Activated CD8-positive, alpha-beta T cell treated with anti-CD3 and anti-CD28 coated beads, Interleukin-2, amount 10 ng/mL, durations not matched to agents 7 days and 5 days (primary cell): ENCODE results near the gene SEMA3F. TPM values are rescaled to one million over a fixed set of nuclear protein-coding genes. Genes with fewer than 3 reads are reported as not detected.

Source experiments
- ATAC-seq: fragments of 150-1000 bp; cut with Tn5 transposase; one replicate; pipeline ENCODE4 v1.10.0; 2021; ENCODE audit warnings: moderate library complexity
- CTCF ChIA-PET: fragments of 350-600 bp; sonication (Branson Sonifier 250); formaldehyde crosslinking; loops from one replicate; lab custom pipeline; 2021; ENCODE audit warnings: antibody characterized with exemption; lab: Charles Lee
- POLR2A ChIA-PET: fragments of 350-600 bp; sonication (Branson Sonifier 250); formaldehyde crosslinking; loops from one replicate; lab custom pipeline; 2021; ENCODE audit warnings: antibody characterized with exemption; lab: Charles Lee
- DNase-seq: peaks from one replicate; pipeline ENCODE4 v3.0.0-alpha.2; 2020
- H3K27ac Mint-ChIP-seq: one replicate; pipeline ENCODE4 v1.8.0; 2021; ENCODE audit warnings: mild to moderate bottlenecking, mixed read lengths
- H3K27me3 Mint-ChIP-seq: one replicate; pipeline ENCODE4 v1.8.0; 2021; ENCODE audit warnings: low read depth, mixed read lengths
- H3K36me3 Mint-ChIP-seq: one replicate; pipeline ENCODE4 v1.8.0; 2021; ENCODE audit warnings: low read depth, mixed read lengths
- H3K4me1 Mint-ChIP-seq: one replicate; pipeline ENCODE4 v1.8.0; 2021; ENCODE audit warnings: low read depth, mixed read lengths
- H3K4me3 Mint-ChIP-seq: one replicate; pipeline ENCODE4 v1.8.0; 2021; ENCODE audit warnings: mild to moderate bottlenecking, mixed read lengths
- H3K9me3 Mint-ChIP-seq: one replicate; pipeline ENCODE4 v1.8.0; 2022; ENCODE audit warnings: mixed read lengths; ENCODE audit not compliant: insufficient read depth
- total RNA-seq, 2 experiments: library from RNA; stranded (reverse); gene quantifications; one replicate each; pipeline ENCODE4 v1.2.3, GENCODE V29; 2021

The SEMA3F gene
- total RNA-seq, 2 experiments from 2014 or later = not detected

- Mint-ChIP-seq H3K27ac (no peak overlapping the region), H3K27me3 (no peaks in the 10 kb centered on the region), H3K4me1 (peaks cover 44% of the 10 kb centered on the region), H3K9me3 (no peaks in the 10 kb centered on the region), H3K36me3 (peaks cover 2% of the 10 kb centered on the region), H3K4me3 (no peak overlapping the region)
- DNase-seq = no peak
- CTCF ChIA-PET = interaction anchor here (1.0 to 7.6 kb wide), 5 partner anchors 13 to 94 kb away, joined by 3 to 180 read pairs (median 4); no protein-coding TSS in a partner anchor
- ATAC-seq = no peak
- POLR2A ChIA-PET = interaction anchor here (1.7 kb wide), 1 partner anchor 29 kb away, joined by 5 read pairs; no protein-coding TSS in a partner anchor
Observed at GRCh38 chr3:50230794-50231125, 75.6 kb downstream of the SEMA3F start.

GRCh38 chr3:50231581-50231980 is 76.5 kb downstream of the SEMA3F start:
- POLR2A ChIA-PET = interaction anchor here (1.7 kb wide), 1 partner anchor 28 kb away, joined by 5 read pairs; no protein-coding TSS in a partner anchor

GRCh38 chr3:50232303-50232702 is 77.2 kb downstream of the SEMA3F start:
- peaks cover 35% of the 10 kb centered on the region for H3K4me1 Mint-ChIP-seq
- no peak overlapping the region for H3K27ac Mint-ChIP-seq
- ATAC-seq = no peak
- ChIA-PET CTCF (interaction anchor here (6.7 kb wide), 1 partner anchor 13 kb away, joined by 122 read pairs; no protein-coding TSS in a partner anchor), POLR2A (no interaction called here)
- no peak overlapping the region for H3K4me3 Mint-ChIP-seq
- no peak for DNase-seq
- no peaks in the 10 kb centered on the region for H3K27me3 Mint-ChIP-seq
- H3K36me3 Mint-ChIP-seq = peaks cover 13% of the 10 kb centered on the region
- no peaks in the 10 kb centered on the region for H3K9me3 Mint-ChIP-seq

More at GRCh38 chr3:50231581-50231980, 76.5 kb downstream of the SEMA3F start:
- no peak overlapping the region for H3K4me3 Mint-ChIP-seq
- no peaks in the 10 kb centered on the region for H3K27me3 Mint-ChIP-seq
- H3K27ac Mint-ChIP-seq = no peak overlapping the region
- H3K36me3 Mint-ChIP-seq = peaks cover 5% of the 10 kb centered on the region
- CTCF ChIA-PET = interaction anchor here (1.2 to 7.6 kb wide), 2 partner anchors 16 to 28 kb away, joined by 4 to 180 read pairs; no protein-coding TSS in a partner anchor
- H3K4me1 Mint-ChIP-seq = peaks cover 39% of the 10 kb centered on the region
- ATAC-seq (no peak), DNase-seq (no peak)
- H3K9me3 Mint-ChIP-seq = no peaks in the 10 kb centered on the region

GRCh38 chr3:50233176-50233575 is 78.1 kb downstream of the SEMA3F start:
- DNase-seq (no peak), ATAC-seq (no peak)
- Mint-ChIP-seq H3K9me3 (no peaks in the 10 kb centered on the region), H3K4me1 (peaks cover 31% of the 10 kb centered on the region), H3K4me3 (no peak overlapping the region), H3K27me3 (no peaks in the 10 kb centered on the region), H3K36me3 (peaks cover 21% of the 10 kb centered on the region), H3K27ac (no peak overlapping the region)
- CTCF ChIA-PET = interaction anchor here (1.3 to 6.7 kb wide), 2 partner anchors 12 to 91 kb away, joined by 4 to 122 read pairs; no protein-coding TSS in a partner anchor
- POLR2A ChIA-PET = no interaction called here

- Mint-ChIP-seq H3K27ac (peak within 1 kb of the TSS; percentile 93), H3K4me3 (peak within 1 kb of the TSS; percentile 99), H3K36me3 (peaks cover 42% of the 10 kb centered on the region), H3K4me1 (peaks cover 42% of the 10 kb centered on the region), H3K27me3 (no peaks in the 10 kb centered on the region), H3K9me3 (no peaks in the 10 kb centered on the region)
- CTCF ChIA-PET = interaction anchor here (0.6 to 6.7 kb wide), 12 partner anchors 9 to 115 kb away, joined by 3 to 122 read pairs (median 4); partner anchors contain the start of genes CYB561D2 and NPRL2
- DNase-seq (peak; percentile 99), ATAC-seq (peak; percentile 94)
- POLR2A ChIA-PET = interaction anchor here (1.0 to 3.6 kb wide), 7 partner anchors 7 to 376 kb away, joined by 3 to 24 read pairs (median 5); partner anchors contain the start of genes CISH, HYAL3 and NAA80
Observed at GRCh38 chr3:50235716-50236483, 80.8 kb downstream of the SEMA3F start, which contains the start of gene GNAI2. Gene GNAI2, plus strand, starts transcription at chr3:50236204. Its CDS starts 132 bp downstream, at chr3:50236336.

- H3K4me1 Mint-ChIP-seq = peaks cover 49% of the 10 kb centered on the region
- H3K4me3 Mint-ChIP-seq = peak overlapping the region; percentile 99
Observed at GRCh38 chr3:50236484-50237132, 81.5 kb downstream of the SEMA3F start.

GRCh38 chr3:50237133-50237651 is 82.1 kb downstream of the SEMA3F start:
- peak; percentile 64 for DNase-seq
- Mint-ChIP-seq H3K27ac (peak overlapping the region; percentile 93), H3K27me3 (no peaks in the 10 kb centered on the region), H3K9me3 (no peaks in the 10 kb centered on the region), H3K36me3 (peaks cover 46% of the 10 kb centered on the region), H3K4me3 (peak overlapping the region; percentile 99), H3K4me1 (peaks cover 55% of the 10 kb centered on the region)
- POLR2A ChIA-PET = interaction anchor here (0.7 to 3.6 kb wide), 6 partner anchors 9 to 104 kb away, joined by 3 to 24 read pairs (median 10); partner anchors contain the start of genes HYAL3, NAA80 and RASSF1
- CTCF ChIA-PET = interaction anchor here (0.7 to 6.7 kb wide), 4 partner anchors 8 to 23 kb away, joined by 3 to 122 read pairs (median 14); no protein-coding TSS in a partner anchor
- ATAC-seq = no peak

More at GRCh38 chr3:50236484-50237132, 81.5 kb downstream of the SEMA3F start:
- CTCF ChIA-PET = interaction anchor here (1.6 to 6.7 kb wide), 3 partner anchors 8 to 24 kb away, joined by 5 to 122 read pairs (median 25); no protein-coding TSS in a partner anchor
- Mint-ChIP-seq H3K27me3 (no peaks in the 10 kb centered on the region), H3K36me3 (peaks cover 46% of the 10 kb centered on the region), H3K27ac (peak overlapping the region; percentile 93), H3K9me3 (no peaks in the 10 kb centered on the region)
- POLR2A ChIA-PET = interaction anchor here (2.7 to 3.6 kb wide), 3 partner anchors 8 to 101 kb away, joined by 16 to 24 read pairs (median 19); no protein-coding TSS in a partner anchor
- DNase-seq = no peak
- ATAC-seq = no peak

- DNase-seq (peak; percentile 93), ATAC-seq (peak; percentile 56)
- H3K9me3 Mint-ChIP-seq = no peaks in the 10 kb centered on the region
- no peaks in the 10 kb centered on the region for H3K27me3 Mint-ChIP-seq
- H3K4me3 Mint-ChIP-seq = peak overlapping the region; percentile 99
- CTCF ChIA-PET = interaction anchor here (0.7 to 6.7 kb wide), 4 partner anchors 7 to 43 kb away, joined by 3 to 122 read pairs (median 4); no protein-coding TSS in a partner anchor
- POLR2A ChIA-PET = interaction anchor here (0.7 to 3.6 kb wide), 7 partner anchors 9 to 103 kb away, joined by 3 to 24 read pairs (median 5); partner anchors contain the start of genes HYAL3, NAA80 and RASSF1
- peak overlapping the region; percentile 93 for H3K27ac Mint-ChIP-seq
- H3K4me1 Mint-ChIP-seq = peaks cover 63% of the 10 kb centered on the region
- H3K36me3 Mint-ChIP-seq = peaks cover 48% of the 10 kb centered on the region
Observed at GRCh38 chr3:50237754-50238548, 82.8 kb downstream of the SEMA3F start.

GRCh38 chr3:50238549-50239026 is 83.5 kb downstream of the SEMA3F start:
- peak overlapping the region; percentile 99 for H3K4me3 Mint-ChIP-seq

More at GRCh38 chr3:50238549-50239026, 83.5 kb downstream of the SEMA3F start:
- POLR2A ChIA-PET = interaction anchor here (1.0 to 3.6 kb wide), 4 partner anchors 8 to 61 kb away, joined by 3 to 24 read pairs (median 12); partner anchors contain the start of genes HYAL3 and NAA80
- DNase-seq (no peak), ATAC-seq (no peak)
- Mint-ChIP-seq H3K27ac (peak overlapping the region; percentile 93), H3K36me3 (peaks cover 50% of the 10 kb centered on the region), H3K27me3 (no peaks in the 10 kb centered on the region), H3K9me3 (no peaks in the 10 kb centered on the region), H3K4me1 (peaks cover 67% of the 10 kb centered on the region)
- CTCF ChIA-PET = interaction anchor here (1.0 to 6.7 kb wide), 2 partner anchors 6 to 44 kb away, joined by 3 to 122 read pairs; no protein-coding TSS in a partner anchor
